COLO668 (cell line): Measurements from ENCODE around the gene RFLNA.

Experiments used
- DNase-seq: peaks from one replicate; lab custom pipeline; 2025; ENCODE audit not compliant: unreplicated experiment; lab: John Stamatoyannopoulos, UW

The RFLNA gene

GRCh38 chr12:124354400-124354799 lies 59.5 kb downstream of the RFLNA start:
- DNase-seq: no peak

- no peak for DNase-seq
Measured at GRCh38 chr12:124356221-124356620, 61.3 kb downstream of the RFLNA start.

DNA sequence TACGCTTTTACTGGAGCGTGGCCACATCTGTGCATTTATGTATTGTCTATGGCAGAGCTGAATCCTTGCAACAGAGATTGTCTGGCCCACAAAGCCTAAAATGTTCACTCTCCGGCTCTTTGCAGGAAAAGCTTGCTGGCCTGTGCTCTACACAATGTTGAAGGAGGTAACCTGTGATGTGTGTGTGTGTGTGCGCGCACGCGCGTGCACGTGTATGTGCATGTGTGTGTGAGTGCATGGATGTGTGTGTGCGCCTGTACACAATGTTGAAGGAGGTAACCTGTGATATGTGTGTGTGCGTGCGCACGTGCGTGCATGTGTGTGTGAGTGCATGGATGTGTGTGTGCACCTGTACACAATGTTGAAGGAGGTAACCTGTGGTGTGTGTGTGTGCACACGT lies 62.7 kb downstream of the RFLNA start:
- DNase-seq: no peak

DNA sequence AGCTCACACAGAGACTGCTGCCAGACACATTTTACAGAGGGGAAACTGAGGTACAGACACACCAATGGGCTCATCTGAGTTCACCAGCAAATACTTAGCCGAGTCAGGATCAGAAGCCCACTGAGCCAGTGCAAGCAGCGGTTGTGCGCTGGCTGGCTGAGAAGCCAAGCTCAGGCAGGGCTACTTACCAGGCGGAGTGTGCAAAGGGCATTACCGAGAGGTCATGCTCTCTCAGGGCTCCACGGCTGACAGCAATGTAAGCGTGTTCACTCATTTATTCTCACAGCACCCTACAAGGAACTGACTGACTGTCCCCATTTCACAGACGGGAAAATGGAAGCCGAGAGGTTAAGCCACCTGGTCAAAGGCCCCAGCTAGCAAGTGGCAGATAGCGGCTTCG lies 63.7 kb downstream of the RFLNA start:
- DNase-seq: no peak

DNA sequence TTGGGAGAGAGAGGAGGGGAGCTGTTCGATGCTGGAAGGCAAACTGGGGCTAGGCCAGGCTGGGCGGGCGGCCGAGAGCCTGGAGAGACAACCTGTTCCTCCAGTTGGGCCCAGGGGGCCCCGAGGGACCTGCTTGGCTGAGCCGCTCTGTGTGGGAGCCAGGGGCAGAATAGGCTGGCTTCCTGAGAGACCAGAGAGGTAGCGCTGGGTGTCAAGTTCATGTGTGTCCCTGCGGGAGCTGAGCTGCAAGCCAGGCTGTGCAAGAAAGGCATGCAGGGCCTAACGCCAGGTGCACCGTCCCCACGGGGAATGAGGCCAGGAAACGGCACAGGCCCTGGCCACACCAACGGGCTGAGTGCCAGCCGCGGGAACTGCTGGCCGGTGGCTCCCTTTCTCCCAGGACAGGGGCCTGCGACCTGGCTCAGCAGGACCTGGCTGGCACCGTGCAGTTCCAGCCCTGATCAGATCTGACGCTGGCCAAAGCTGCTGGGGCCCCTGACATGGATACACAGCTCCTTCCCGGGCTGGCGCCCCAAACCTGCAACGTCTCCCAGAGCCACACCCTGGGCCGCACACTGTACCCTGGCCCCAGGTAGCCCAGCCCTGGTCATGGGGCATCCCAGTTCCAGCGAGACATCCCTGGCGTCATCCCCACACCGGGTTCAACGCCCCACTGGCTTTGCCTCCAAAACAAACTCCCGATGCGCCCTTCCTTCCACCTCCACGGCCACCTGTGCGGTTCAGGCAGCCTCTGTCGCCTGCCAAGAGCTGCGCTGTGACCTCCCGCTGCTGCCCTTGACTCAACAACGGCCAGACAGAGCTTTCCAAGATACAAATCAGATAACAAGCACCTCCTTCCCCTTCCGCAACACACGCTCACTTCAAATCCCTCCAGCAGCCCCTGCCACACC lies 65.0 kb downstream of the RFLNA start:
- peak; percentile 82 for DNase-seq

- DNase-seq: no peak
Measured at GRCh38 chr12:124361074-124361970, 66.4 kb downstream of the RFLNA start.

GRCh38 chr12:124361996-124362395 lies 67.1 kb downstream of the RFLNA start:
- DNase-seq: no peak

- no peak for DNase-seq
Measured at GRCh38 chr12:124363353-124363965, 68.6 kb downstream of the RFLNA start.

DNA sequence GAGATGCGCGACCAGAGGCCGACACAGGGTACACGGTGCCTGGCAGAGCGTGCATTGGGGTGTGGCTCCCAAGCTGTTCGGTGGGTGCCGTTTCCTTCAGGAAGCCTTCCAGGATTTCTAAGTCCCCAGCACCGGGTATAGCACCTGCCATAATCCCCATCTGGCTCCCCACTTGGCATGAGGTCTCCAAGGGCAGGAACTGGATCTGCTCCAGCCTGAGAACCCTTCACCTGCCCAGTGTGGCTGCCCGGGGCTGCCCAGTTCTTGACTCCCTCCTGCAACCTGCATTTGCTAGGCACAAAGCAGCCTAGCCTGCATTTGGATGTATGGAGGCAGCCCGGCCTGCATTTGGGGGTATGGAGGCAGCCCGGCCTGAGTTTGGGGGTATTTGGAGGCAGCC lies 69.7 kb downstream of the RFLNA start:
- DNase-seq: no peak
